DMS 273 treated with DMSO at 0.1 percent for 48 hours (cell line): ENCODE measurements around the gene DCAF4.

Experiments used
- DNase-seq: peaks from one replicate; lab custom pipeline; 2025; lab: John Stamatoyannopoulos, UW

Gene DCAF4

GRCh38 chr14:72894623-72895378 is 31.5 kb upstream of the DCAF4 start:
- DNase-seq, result no peak

DNA sequence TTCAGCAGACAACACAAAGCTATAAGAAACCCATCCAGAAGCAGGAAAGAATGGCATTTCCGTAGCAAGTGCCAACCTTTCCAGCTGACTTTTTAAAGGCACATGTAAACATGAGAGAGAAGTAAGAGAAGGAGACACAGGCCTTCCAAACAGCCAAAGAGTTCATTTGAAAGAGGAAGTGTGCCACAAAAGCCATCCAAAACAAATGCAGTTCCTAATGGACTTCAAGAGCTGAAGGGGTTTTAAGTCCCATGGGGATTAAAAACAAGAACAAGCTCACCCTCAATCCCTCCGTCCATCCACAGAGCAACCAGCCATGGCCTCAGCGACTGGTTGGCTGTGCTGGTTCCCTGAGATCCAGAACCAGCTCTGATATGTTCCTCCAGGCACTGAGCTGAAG is 27.8 kb upstream of the DCAF4 start:
- no peak for DNase-seq

DNA sequence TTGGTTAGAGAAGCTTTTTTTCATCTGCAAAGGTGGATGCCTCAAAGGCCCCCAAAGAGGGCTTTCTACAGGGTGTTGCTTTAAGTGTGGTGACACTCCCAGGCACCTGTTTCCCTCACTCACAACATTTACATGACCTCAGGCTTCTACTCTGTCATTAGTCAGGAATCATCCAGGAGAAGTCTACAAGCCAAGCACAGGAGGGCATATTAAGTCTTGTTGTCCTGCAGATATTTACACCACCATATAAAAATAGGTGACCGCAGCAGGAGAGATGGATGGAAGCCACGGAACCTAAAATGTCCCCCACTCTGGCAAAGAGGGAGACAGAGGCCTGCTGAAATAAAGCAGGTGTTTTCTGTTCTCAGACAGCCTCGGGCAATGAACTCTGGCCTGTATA is 24.9 kb upstream of the DCAF4 start:
- no peak for DNase-seq

GRCh38 chr14:72902801-72903530 is 23.3 kb upstream of the DCAF4 start:
- no peak for DNase-seq

DNA sequence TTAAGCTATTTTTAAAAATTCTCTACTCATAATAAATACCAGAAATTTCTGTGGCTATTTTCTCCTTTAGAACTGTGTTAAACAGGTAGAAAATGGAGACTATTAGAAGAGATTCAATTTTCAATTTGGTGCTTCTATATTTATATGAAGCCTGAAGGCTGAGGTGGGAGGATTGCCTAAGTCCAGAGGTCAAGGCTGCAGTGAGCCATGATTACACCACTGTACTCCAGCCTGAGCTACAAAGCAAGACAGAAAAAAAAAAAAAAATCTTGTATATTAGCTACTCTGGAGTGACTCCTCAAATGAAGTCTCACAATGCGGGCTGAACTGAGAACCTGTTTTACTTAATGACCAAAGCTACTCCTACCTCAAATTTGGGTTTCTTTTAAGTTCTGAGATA is 22.5 kb upstream of the DCAF4 start:
- no peak for DNase-seq

GRCh38 chr14:72904218-72904617 is 22.0 kb upstream of the DCAF4 start:
- no peak for DNase-seq

DNA sequence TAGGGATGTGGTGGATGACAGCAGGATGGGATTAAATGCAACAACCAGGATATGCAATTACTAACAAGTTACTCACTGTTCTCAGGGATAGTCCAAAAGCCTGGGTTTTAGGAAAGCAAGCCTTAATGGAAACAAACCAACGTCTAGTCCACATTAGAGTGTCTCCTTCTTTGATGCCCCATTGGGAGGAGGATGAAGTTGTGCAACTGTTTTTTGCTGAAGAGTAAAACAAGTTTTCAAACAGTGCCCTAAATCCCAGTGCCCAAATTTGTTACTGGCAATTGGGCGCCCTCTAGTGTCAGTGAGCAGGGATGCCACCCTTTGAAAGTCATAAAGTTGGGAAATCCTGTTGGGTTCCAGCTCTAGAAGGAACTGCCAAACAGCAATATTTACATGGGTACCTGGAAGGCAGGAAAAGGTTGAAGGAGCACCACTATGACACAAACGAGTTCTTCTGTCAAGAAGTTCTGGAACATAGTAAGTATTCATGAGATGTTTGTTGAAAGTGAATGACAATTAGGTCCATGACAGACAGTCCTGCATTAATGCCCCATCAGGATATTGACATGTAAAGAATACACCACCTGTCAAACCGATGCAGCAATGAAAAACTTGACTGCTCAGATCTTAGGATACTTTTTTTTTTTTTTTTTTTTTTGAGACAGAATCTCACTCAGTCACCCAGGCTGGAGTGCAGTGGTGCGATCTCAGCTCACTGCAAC is 21.3 kb upstream of the DCAF4 start:
- peak; percentile 30 for DNase-seq

DNA sequence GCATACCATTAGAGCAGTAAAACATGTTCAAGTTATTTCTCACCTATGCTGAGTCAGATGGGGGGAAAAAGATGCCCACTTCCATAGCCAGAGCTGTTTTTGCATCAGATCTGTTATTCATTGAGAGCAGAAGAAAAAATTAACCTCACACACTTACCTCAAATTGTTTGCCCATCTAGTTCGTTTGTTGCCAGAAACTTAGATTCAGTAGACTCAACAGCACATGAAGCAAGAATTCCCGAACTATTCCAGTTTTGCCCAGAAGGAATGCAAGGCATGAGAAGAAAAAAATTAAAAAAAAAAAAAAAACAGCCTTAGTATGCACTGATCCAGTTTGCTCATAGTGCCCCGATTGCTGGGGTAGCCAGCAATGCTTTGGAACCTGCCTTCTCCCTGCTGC is 19.9 kb upstream of the DCAF4 start:
- DNase-seq, result no peak

- DNase-seq, result no peak
Measured at GRCh38 chr14:72906879-72907278, 19.4 kb upstream of the DCAF4 start.

DNA sequence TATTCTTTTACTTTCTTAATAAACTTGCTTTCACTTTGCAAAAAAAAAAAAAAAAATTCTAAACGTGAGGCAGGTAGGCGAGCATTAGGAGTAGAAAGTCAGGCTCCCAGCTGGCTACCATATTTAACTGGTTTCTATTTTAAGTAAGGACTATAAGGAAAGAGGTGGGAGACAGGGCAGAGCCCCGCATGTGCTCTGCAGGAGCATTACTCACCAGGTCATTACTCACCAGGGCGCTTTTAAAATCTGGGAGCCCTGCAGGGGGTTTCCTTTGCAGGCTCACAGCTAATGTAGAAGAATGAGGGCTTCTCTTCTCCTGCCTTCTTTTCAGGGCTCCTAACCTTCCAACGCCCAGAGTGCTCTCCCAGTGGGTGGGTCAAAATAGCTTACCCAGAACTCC is 18.4 kb upstream of the DCAF4 start:
- DNase-seq, result no peak

GRCh38 chr14:72909163-72909562 is 17.1 kb upstream of the DCAF4 start:
- no peak for DNase-seq

DNA sequence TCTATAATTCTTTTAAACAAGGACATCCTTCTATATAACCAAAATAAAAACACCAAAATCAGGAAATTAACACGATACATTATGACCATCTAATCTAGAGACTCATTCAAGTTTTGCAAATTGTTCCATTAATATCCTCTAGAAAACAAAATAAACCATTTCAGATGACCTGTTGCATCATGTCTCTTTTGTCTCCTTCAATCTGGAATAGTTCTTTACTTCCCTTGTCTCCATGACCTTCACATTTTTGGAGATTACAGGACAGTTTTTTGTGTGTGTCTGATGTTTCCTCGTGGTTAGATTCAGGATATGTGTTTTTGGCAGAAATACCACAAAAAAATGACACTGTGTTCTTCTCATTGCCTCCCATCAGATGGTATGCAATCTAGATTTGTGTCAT is 12.5 kb upstream of the DCAF4 start:
- DNase-seq, result no peak

DNA sequence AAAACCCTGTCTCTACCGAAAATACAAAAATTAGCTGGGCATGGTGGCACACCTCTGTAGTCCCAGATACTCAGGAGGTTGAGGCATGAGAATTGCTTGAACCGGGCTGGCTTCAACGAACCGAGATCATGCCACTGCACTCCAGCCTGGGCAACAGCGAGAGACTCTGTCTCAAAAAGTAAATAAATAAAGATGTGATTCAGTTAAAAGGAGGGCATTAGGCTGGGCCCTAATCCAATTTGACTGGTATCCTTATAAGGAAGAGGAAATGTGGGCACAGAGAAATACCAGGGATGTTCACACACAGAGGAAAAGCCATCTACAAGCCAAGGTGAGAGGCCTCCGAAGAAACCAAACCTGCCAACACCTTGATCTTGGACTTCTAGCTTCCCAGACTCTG is 10.1 kb upstream of the DCAF4 start:
- DNase-seq, result no peak

DNA sequence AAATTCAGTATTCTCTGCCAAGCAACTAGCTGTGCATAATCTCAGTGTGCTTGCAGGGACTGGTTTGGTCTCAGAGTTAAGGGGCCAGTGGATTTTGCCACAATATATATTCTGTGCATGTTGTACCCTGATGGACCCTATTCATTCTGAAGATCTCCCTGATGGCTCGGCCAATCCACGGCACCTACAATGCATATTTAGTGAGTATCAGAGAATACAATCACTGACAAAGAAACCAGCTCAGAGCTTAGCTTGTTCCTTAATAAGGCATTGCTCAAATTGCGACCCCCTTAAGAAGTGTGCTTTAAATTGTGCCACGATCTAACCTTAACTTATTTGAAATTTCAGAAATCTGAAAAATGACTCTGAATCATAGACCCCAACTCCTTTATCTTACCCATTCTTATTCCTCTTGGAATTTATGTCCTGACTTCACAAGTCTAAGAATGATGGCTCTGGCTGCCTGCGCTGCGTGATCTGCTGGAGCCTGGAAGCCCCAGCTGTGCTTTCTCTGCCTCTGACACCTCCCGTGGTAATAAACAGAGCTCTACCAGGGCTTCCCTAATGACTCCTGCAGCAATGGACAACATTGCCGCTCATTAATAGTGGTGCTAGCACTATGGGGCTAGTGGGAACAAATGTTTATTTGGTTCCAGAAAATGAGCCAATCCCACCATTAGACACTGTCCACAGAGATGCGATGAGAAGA is 9.0 kb upstream of the DCAF4 start:
- DNase-seq, result no peak

DNA sequence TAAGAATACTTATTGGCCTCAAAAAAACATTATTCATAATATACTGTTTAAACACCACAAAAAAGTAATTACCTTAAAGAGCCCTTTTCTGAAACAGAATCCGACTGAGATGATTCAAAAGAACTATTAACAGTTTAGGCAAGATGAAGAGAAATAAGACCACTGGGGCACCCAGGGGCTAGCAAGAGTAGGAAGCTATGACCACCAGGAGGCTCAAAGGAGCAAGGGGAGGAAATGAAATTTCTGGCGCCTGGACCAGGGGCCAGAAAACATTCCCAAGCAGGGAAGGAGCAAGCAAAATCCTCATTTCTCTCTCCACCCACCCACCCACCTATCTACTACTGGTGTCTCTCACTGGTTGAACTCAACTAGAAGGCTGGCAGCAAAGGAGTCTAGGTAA is 6.3 kb upstream of the DCAF4 start:
- DNase-seq, result no peak

DNA sequence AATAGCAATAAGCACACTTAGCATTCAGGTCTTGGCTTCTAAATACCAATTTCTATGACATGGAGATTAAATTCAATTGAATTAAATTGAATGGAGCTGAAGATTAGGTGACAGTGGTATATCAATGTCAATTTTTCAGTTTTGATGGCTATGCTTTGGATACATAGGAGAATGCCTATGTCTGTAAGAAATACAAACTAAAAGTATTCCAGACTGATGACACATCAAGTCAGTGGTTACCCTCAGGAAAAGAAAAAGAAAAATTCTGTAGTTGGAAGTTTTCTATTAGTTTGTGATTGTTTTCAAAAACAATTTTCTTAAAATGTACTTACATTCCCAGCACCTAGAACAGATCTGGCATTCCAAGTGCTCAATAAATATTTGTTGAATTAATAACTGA is 4.9 kb upstream of the DCAF4 start:
- DNase-seq, result no peak

- no peak for DNase-seq
Measured at GRCh38 chr14:72924337-72924736, 1.9 kb upstream of the DCAF4 start.

DNA sequence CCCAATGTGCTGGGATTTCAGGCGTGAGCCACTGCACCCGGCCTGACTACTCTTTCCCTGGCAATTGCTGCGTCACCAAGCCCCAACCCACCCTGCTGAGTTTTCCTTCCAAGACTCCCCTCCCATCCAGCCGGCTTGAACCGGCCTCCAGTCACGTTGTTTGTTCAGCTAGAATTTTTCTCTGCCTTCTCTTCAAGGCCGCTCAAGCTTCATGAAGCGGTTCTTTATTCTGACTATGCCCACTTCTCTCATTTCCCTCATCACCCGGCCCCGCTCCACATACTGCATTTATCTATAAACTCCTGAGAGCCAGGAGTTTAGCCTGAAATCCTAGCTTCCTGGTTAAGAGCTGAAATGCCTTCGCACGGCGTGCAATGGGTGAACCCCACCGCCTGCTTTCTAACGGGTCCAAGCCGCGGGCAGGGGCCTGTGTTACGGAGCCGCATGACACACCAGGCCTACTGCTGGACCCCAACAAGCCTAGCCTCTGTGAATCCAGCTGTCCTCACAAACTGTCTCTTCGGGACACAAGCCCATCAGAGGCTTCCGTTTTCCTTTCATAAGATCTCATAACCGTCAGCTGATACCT is 999 bp upstream of the DCAF4 start:
- no peak for DNase-seq

DNA sequence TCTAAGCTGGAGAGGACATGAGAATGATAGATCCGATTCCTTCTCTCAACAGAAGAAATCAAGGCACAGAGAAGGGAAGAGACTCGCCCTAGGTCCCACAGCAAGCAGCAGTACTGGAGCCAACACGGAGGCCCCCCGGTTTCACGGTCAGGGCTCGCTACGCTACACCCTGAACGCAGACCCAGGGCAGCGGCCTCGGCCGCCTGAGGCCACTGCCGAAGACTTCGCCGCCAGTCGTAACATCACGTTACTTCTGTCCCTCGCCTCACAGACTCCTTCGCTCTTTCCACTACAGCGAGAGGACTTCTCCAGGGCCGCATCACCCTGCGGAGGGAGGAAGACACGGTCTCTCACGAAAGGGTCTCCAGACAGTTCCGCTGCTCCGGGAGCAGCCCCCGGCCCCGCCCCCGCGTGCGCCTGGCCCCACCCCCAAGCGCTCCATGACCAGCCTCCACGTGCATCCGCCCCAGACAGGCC is 411 bp upstream of the DCAF4 start:
- DNase-seq, result no peak

GRCh38 chr14:72928872-72929271 is 2.6 kb downstream of the DCAF4 start:
- DNase-seq, result no peak

GRCh38 chr14:72929316-72930080 is 3.2 kb downstream of the DCAF4 start:
- no peak for DNase-seq
